GM12875 (cell line): ENCODE measurements around the gene APOBEC2.
A peak's percentile ranks its signal among the peaks of the same experiment; 100 is the strongest.

ENCODE experiments used
- H3K4me3 ChIP-seq: one replicate; pipeline ENCODE4 v1.5.1; 2011; ENCODE audit warnings: low read depth, low read length, control low read depth
- TF ChIP-seq, protein P1 (sequence below): IDR thresholded peaks from 2 replicates; pipeline ENCODE4 v1.5.1; 2011; ENCODE audit warnings: low read depth, mild to moderate bottlenecking, control low read depth, inconsistent platforms, low read length, moderate library complexity, borderline replicate concordance; ENCODE audit not compliant: insufficient read depth

The APOBEC2 gene

DNA sequence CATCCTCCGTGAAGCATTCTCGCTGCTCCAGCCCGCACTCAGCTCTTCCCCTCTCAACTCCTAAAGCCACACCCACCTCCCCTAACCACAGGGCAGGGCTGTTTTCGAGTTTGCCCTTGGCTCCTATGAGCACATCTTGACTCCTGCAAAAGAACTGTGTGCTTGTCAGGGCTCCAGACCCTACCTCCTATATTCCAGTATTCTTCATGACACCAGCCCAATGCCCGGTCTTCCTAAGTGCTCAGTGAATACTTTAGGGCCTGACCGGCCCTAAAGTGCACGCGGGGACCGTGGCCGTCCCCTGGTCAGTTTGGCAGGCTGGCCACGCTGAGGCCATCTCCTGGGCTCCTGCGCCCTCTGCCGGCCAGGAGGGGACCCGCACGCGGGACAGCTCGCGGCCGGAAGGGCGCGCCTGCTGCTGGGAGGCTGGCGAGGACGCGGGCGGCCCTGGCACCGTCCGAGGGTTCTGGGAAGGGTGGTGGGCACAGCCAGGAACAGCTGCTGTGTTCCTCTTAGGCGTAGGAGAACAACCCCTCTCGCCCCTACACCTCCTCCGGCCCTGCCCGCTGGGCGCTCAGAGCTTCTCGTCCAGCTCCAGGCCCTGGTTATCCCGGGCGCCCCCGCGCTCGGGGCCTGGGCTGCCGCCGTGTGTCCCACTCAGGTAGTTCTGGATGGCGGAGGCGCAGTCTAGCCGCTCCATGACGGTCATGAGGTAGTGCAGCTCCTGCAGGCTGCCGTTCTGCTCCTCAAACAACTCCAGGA lies 25.0 kb upstream of the APOBEC2 start:
- peak overlapping the region; percentile 47 for H3K4me3 ChIP-seq
- TF ChIP-seq, protein P1, sequence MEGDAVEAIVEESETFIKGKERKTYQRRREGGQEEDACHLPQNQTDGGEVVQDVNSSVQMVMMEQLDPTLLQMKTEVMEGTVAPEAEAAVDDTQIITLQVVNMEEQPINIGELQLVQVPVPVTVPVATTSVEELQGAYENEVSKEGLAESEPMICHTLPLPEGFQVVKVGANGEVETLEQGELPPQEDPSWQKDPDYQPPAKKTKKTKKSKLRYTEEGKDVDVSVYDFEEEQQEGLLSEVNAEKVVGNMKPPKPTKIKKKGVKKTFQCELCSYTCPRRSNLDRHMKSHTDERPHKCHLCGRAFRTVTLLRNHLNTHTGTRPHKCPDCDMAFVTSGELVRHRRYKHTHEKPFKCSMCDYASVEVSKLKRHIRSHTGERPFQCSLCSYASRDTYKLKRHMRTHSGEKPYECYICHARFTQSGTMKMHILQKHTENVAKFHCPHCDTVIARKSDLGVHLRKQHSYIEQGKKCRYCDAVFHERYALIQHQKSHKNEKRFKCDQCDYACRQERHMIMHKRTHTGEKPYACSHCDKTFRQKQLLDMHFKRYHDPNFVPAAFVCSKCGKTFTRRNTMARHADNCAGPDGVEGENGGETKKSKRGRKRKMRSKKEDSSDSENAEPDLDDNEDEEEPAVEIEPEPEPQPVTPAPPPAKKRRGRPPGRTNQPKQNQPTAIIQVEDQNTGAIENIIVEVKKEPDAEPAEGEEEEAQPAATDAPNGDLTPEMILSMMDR = peak; percentile 96

DNA sequence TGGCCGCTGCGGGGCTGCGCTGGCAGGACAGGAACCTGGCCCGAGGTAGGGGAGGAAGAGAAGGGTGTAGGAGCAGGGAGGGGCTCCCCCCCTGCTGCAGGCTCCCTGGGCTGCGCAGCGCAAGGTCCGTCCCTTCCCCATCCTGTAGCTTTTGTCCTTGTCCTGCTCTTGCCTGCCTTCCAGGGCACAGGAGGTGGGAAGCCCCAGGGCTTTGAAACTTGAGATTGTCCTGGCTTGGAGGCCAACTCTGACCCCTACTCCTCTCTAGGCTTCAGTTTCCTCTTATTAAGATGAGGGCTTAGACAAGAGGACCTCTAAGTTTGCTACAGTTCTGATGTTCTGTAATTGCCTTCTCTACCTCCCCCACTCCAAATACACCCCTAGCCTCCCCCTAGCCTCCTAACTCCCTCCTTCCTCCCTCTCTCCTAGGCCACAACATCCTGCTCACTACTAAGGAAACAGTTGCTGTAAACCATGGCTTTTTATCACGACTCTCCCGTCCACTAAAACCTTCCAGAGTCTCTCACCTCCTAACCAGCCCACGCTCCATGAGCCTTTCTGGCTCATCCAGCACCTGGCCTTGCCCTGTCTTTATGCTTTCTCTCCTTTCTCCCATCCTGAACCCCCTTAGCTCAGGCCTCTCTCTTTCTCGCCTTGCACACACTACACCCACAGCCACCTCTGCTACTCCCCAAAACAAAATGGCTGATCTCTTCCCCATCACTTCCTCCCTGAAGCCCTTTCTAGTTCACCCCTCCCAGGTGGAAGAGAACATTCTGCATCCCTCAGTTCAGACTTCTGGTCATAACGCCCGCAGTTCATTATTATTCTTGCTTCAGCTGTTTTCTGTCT lies 24.2 kb upstream of the APOBEC2 start:
- TF ChIP-seq, protein P1 = no peak
- peak overlapping the region; percentile 47 for H3K4me3 ChIP-seq

DNA sequence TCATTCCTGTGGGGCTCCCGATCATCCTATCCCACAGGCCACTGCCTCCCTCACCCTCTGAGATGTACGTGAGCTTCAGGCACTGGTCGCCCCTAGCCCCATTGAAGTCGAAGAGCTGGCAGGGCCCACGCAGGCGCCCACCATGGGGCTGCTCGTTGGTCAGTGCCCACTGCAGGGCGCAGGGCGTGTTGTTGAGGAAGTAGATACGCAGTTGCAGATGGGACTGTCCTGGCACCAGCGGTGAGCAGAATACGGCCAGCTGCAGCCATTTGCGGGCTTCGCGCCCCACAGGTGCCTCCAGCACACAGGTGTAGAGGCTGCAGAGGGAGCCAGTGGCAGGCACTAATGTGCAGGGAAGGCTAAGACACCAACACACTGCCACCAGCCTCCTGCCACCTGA lies 20.2 kb upstream of the APOBEC2 start:
- H3K4me3 ChIP-seq = no peak overlapping the region
- TF ChIP-seq, protein P1 = no peak

DNA sequence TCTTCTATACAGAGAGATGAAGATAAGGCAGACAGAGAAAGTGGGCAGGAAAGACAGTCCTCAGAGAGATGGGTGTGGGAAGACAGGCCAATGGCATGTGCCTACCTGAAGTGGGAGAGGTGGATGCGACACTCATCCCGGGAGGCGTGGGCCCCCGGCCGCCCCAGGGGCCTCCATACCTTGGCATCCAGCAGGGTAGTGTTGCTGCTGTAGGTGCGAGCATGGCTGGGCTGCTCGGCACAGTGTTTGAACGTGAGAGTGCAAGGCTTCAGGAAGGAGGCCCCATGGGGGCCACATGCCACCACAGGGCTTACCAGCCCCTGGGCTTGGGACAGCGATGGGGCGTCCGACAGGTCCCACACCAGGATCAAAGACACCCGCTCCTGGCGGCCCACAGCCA lies 19.2 kb upstream of the APOBEC2 start:
- no peak overlapping the region for H3K4me3 ChIP-seq
- TF ChIP-seq, protein P1 = no peak

DNA sequence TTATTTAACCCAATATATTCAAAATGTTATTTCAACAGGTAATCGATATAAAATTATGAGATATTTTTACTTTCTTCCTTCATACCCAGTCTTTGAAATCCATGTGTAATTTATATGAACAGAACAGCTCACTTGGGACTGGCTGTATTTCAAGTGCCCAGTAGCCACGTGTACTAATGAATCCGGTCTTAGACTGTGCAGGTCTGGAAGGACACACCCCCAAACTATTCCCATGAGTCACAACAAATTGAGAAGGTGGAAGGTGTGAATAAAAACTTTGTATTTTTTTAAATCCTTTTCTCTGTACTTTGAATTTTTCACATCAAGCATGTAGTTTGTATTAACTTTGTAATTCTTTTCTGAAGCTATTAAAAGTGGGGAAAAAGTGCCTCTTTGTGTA lies 16.8 kb upstream of the APOBEC2 start:
- H3K4me3 ChIP-seq = no peak overlapping the region
- TF ChIP-seq, protein P1 = no peak

DNA sequence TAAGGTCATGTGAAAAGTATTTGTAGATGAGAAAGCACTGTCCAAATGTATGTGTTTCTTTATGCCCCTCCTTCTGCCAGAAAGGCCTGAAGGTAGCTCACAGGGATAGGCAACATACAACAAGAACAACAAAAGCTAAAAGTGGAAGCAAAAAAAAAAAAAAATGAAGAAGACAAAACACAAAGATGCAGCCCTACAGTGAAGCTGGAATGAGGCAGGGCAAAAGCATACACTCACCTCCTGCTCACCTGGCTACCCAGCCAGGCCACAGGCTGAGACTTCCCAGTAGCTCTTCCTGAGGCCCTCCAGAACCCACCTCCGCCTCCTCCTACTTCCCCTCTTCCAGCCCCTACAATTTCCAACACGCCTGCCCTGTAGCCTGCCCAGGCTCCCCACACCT lies 16.4 kb upstream of the APOBEC2 start:
- no peak overlapping the region for H3K4me3 ChIP-seq
- TF ChIP-seq, protein P1 = no peak
